GM12891 (cell line): ENCODE results near the gene NDUFS4.

Experiments
- POLR2A ChIP-seq: IDR thresholded peaks from 2 replicates; pipeline ENCODE4 v1.6.1; 2011; ENCODE audit warnings: low read depth, low read length, control low read depth
- POLR2AphosphoS5 ChIP-seq: IDR thresholded peaks from 2 replicates; pipeline ENCODE4 v1.6.1; 2011; ENCODE audit warnings: low read depth, low read length, control low read depth
- POU2F2 ChIP-seq: IDR thresholded peaks from 2 replicates; pipeline ENCODE4 v1.6.1; 2011; ENCODE audit warnings: low read depth, mild to moderate bottlenecking, control low read depth, low read length, moderate library complexity
- TAF1 ChIP-seq: IDR thresholded peaks from 2 replicates; pipeline ENCODE4 v1.6.1; 2011; ENCODE audit warnings: low read depth, low read length, control low read depth

DNA sequence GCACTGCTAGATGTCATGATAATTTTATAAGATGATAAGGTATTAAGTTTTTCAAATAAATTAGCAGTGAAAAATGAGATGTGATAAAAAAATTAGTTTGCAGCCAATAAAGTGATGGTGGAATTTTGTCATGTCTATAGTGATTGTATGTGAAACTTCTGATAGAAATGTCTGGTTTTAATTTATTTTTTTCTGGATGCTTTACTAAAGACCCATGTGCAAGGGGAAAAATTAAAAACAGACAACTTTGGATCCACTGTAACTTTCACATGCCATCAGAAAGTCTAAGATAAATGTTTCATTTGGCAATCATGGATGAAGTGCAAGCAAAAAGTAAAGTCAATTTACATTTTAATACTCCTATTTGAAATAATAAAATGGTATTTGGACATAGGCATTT, 4.4 kb upstream of the NDUFS4 start:
- no peak for TF ChIP-seq TAF1
- TF ChIP-seq POLR2A = no peak
- TF ChIP-seq POU2F2 = no peak
- TF ChIP-seq POLR2AphosphoS5 = no peak
